ENCODE measurements around the gene SLC16A2.

SLC16A2 gene

DNA sequence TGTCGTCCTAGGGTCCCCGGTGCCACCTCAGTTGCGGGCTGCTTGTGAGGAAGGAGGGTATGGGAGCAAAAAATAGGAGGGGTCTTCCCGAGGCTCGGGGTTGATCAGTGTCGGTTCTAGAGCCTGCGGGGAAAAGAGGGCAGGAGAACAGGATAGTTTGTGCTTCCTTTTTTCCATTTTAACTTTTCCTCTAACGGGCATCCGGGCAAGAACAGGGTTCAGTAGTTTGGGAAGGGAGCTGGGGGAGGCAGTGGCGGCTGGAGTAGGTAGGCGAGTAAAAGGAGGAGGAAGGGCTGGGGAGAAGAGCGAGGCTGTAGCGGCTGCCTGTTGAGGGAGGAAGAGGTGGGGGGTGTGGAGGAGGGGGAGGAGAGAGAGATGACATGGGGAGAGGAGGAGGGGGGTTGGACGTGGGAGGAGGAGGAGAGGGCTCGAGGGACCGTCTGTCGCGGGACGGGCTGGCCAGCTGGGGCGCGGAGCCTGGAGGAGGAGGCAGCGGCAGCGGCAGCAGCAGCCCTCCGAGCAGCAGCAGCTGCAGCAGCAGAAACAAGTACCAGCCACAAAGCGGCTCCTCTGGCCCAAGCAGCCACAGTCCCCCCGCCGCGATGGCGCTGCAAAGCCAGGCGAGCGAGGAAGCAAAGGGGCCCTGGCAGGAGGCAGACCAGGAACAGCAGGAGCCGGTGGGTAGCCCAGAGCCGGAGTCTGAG lies at the start of gene SLC16A2:
Gene SLC16A2 (plus strand): TSS at position 458 of the 704 bp plus-strand sequence. CDS start 145 bp downstream, at position 603.
- no peaks in the 10 kb centered on the region for H3K27me3 ChIP-seq (ENCODE audit: control insufficient read depth, insufficient read depth, low read length)
- H3K4me3 ChIP-seq (ENCODE audit: low read length) = no peak within 1 kb of the TSS
- H3K4me1 ChIP-seq (ENCODE audit: control insufficient read depth, insufficient read depth, low read length) = no peaks in the 10 kb centered on the region
- H3K9me3 ChIP-seq (ENCODE audit: control insufficient read depth, low read length) = no peaks in the 10 kb centered on the region
- peak within 1 kb of the TSS; percentile 53 for H3K9ac ChIP-seq (ENCODE audit: low read length)
- H3K36me3 ChIP-seq (ENCODE audit: control insufficient read depth, insufficient read depth, low read length) = no peaks in the 10 kb centered on the region

DNA sequence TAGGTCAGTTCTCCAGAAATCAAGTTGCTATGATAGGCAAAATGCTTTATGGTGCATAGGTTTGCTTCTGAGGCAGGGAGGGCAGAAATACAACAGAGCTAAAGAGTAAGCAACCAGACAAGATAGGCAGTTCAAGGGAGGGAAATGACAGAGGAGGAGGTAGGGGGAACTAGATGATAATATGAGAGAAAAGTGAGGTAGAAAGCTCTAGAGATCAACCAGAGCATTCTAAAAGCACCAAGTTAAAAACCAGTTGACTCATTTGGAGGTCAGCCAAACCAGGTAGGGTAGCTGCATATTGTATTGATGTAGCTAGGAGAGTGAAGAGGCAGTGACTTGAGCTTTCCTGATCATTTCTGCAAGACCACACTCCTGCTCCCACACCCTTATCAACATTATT lies 49.0 kb upstream of the SLC16A2 start:
- H3K9ac ChIP-seq (ENCODE audit: low read length) = no peak overlapping the region

DNA sequence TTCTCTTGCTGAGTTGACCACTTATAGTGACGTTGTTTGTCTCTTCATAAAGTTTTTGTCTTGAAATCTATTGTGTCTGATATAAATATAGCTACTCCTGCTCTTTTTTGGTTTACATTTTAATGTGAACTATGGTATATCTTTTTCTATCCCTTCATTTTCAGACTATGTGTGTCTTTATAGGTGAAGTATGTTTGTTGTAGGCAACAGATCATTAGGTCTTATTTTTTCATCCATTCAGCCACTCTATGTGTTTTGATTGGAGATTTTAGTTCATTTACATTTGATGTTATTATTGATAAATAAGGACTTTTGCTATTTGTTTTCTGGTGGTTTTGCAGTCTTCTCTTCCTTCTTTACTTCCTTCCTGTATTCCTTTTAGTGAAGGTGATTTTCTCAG lies 44.0 kb upstream of the SLC16A2 start:
- H3K9me3 ChIP-seq (ENCODE audit: control insufficient read depth, low read length) = no peaks in the 10 kb centered on the region
- H3K27me3 ChIP-seq (ENCODE audit: control insufficient read depth, insufficient read depth, low read length) = no peaks in the 10 kb centered on the region
- no peaks in the 10 kb centered on the region for H3K36me3 ChIP-seq (ENCODE audit: control insufficient read depth, insufficient read depth, low read length)
- H3K4me1 ChIP-seq (ENCODE audit: control insufficient read depth, insufficient read depth, low read length) = no peaks in the 10 kb centered on the region
- no peak overlapping the region for H3K9ac ChIP-seq (ENCODE audit: low read length)
- no peak overlapping the region for H3K4me3 ChIP-seq (ENCODE audit: low read length)

More for the DNA sequence above, 49.0 kb upstream of the SLC16A2 start:
- Histone ChIP-seq H3K4me1 (ENCODE audit: control insufficient read depth, insufficient read depth, low read length) (no peaks in the 10 kb centered on the region), H3K9me3 (ENCODE audit: control insufficient read depth, low read length) (no peaks in the 10 kb centered on the region), H3K27me3 (ENCODE audit: control insufficient read depth, insufficient read depth, low read length) (no peaks in the 10 kb centered on the region), H3K36me3 (ENCODE audit: control insufficient read depth, insufficient read depth, low read length) (no peaks in the 10 kb centered on the region), H3K4me3 (ENCODE audit: low read length) (no peak overlapping the region)

DNA sequence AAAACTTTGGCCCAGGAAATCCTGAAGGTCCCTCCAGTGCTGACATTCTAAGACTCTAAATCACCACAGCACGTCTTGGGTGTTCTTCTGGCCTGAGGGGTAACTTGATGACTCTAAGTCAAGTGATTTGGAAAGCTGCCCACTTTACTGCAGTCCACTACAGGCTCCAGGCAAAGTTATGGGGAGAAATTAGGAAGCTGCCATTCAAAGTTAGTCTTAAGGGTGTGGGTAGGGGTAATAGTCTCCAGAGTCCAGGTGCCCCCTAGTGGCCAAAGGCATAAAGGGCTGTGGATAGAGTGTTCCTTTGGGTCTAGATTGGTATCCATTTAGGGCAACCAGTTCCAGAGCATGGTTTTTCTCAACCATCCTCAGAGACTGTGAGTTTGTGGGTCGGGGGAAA lies 38.7 kb upstream of the SLC16A2 start:
- Histone ChIP-seq H3K27me3 (ENCODE audit: control insufficient read depth, insufficient read depth, low read length) (no peaks in the 10 kb centered on the region), H3K9me3 (ENCODE audit: control insufficient read depth, low read length) (no peaks in the 10 kb centered on the region), H3K4me3 (ENCODE audit: low read length) (no peak overlapping the region), H3K36me3 (ENCODE audit: control insufficient read depth, insufficient read depth, low read length) (no peaks in the 10 kb centered on the region), H3K9ac (ENCODE audit: low read length) (no peak overlapping the region), H3K4me1 (ENCODE audit: control insufficient read depth, insufficient read depth, low read length) (no peaks in the 10 kb centered on the region)

DNA sequence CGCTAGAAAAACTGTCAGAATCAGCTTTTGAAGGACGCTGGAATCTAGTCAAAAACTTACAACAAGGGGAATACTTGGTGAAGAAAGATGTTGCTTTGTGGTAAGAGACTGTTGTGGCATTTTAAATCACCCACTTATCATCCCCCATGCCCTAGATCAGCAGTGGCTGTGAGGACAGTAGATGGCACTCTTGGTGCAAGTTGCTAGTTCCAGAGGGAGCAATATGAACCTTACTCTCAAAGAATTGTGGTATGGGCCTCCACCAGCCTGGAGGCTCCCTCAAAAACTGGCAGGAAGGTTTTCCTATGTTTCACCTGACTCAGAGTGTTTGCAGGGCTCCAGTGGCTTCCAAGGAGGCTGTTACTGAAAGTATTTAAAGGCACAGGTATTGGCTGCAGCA lies 37.7 kb upstream of the SLC16A2 start:
- Histone ChIP-seq H3K27me3 (ENCODE audit: control insufficient read depth, insufficient read depth, low read length) (no peaks in the 10 kb centered on the region), H3K9ac (ENCODE audit: low read length) (no peak overlapping the region), H3K36me3 (ENCODE audit: control insufficient read depth, insufficient read depth, low read length) (no peaks in the 10 kb centered on the region), H3K4me3 (ENCODE audit: low read length) (no peak overlapping the region), H3K9me3 (ENCODE audit: control insufficient read depth, low read length) (no peaks in the 10 kb centered on the region), H3K4me1 (ENCODE audit: control insufficient read depth, insufficient read depth, low read length) (no peaks in the 10 kb centered on the region)

DNA sequence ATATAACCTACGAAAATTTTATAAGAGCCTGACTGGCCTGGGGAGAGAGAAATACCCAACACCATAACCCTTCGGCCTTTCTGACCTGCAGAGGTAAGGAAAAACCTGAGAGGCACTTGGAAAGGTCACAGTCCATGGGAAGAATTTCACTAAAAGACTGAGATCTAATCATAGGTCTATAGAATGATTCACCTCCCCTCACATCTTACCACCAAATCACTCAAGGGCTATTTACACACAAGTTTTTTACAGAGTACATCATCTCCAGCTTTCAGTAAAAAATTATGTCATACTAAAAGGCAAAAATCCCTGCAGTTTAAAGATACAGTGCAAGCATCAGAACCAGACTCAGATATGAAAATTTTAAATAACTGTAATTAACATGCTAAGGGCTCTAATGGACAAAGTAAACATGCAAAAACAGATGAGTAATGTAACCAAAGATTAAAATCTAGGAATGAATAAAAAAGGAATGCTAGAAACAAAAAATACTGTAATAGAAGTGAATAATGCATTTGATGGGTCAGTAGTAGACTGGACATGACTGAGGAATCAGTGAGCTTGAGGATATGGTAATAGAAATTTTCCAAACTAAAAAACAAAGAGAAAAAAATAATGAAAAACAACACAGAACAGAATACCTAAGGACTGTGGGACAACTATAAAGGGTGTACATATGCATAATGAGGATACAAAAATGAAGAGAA lies 32.1 kb upstream of the SLC16A2 start:
- Histone ChIP-seq H3K4me3 (ENCODE audit: low read length) (no peak overlapping the region), H3K4me1 (ENCODE audit: control insufficient read depth, insufficient read depth, low read length) (no peaks in the 10 kb centered on the region), H3K27me3 (ENCODE audit: control insufficient read depth, insufficient read depth, low read length) (no peaks in the 10 kb centered on the region), H3K9ac (ENCODE audit: low read length) (no peak overlapping the region), H3K9me3 (ENCODE audit: control insufficient read depth, low read length) (no peaks in the 10 kb centered on the region), H3K36me3 (ENCODE audit: control insufficient read depth, insufficient read depth, low read length) (no peaks in the 10 kb centered on the region)

DNA sequence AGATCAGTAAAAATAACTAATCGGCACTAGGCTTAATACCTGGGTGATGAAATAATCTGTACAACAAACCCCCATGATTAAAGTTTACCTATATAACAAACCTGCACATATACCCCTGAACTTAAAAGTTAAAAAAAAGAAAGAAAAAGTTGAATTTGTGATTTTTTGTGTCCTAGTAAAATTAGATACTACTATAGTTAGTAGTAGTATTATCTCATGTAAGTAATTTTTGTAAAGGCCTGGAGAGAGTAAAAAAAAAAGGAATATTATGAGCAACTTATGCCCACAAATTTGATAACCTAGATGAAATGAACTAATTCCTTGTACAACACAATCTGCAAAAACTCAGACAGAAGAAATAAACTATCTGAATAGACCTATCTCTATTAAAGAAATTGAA lies 25.7 kb upstream of the SLC16A2 start:
- no peaks in the 10 kb centered on the region for H3K27me3 ChIP-seq (ENCODE audit: control insufficient read depth, insufficient read depth, low read length)
- H3K4me3 ChIP-seq (ENCODE audit: low read length) = no peak overlapping the region
- H3K36me3 ChIP-seq (ENCODE audit: control insufficient read depth, insufficient read depth, low read length) = no peaks in the 10 kb centered on the region
- H3K9me3 ChIP-seq (ENCODE audit: control insufficient read depth, low read length) = no peaks in the 10 kb centered on the region
- H3K4me1 ChIP-seq (ENCODE audit: control insufficient read depth, insufficient read depth, low read length) = no peaks in the 10 kb centered on the region
- H3K9ac ChIP-seq (ENCODE audit: low read length) = no peak overlapping the region

DNA sequence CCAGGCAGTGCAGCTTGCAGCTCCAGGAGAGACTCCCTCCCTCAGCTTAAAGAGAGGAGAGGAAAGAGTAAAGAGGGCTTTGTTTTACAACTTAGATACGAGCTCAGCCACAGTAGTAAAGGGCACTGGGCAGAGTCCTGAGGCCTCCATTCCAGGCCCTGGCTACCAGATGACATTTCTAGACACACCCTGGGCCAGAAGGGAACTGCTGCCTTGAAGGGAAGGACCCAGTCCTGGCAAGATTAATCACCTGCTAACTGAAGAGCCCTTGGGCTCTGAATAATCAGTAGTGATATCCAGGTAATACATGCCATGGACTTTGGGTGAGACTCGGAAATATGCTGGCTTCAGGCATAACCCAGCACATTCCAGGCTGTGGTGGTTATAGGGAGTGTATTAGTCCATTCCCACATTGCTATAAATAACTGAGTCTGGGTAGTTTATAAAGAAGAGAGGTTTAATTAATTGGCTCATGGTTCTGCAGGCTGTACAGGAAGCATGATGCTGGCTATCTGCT lies 15.3 kb upstream of the SLC16A2 start:
- H3K9ac ChIP-seq (ENCODE audit: low read length) = no peak overlapping the region
- H3K4me3 ChIP-seq (ENCODE audit: low read length) = no peak overlapping the region
- no peaks in the 10 kb centered on the region for H3K36me3 ChIP-seq (ENCODE audit: control insufficient read depth, insufficient read depth, low read length)
- no peaks in the 10 kb centered on the region for H3K27me3 ChIP-seq (ENCODE audit: control insufficient read depth, insufficient read depth, low read length)
- H3K4me1 ChIP-seq (ENCODE audit: control insufficient read depth, insufficient read depth, low read length) = no peaks in the 10 kb centered on the region
- no peaks in the 10 kb centered on the region for H3K9me3 ChIP-seq (ENCODE audit: control insufficient read depth, low read length)

DNA sequence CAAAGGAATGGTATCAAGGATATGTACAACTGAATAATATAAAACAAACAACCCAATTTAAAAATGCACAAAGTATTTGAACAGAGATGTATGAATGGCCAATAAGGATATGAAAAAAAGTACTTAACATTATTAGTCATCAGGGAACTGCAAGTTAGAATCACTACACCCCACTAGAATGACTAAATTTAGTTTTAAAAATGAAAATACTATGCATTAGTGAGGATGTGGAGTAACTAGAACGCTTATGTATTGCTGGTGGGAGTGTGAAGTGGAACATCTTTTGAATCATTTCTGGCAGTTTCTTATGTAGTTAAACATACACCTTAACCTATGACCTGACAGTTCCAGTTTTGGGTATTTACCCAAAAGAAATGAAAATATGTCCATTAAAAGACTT lies 13.0 kb upstream of the SLC16A2 start:
- Histone ChIP-seq H3K4me3 (ENCODE audit: low read length) (no peak overlapping the region), H3K9ac (ENCODE audit: low read length) (no peak overlapping the region), H3K4me1 (ENCODE audit: control insufficient read depth, insufficient read depth, low read length) (no peaks in the 10 kb centered on the region), H3K9me3 (ENCODE audit: control insufficient read depth, low read length) (no peaks in the 10 kb centered on the region), H3K27me3 (ENCODE audit: control insufficient read depth, insufficient read depth, low read length) (no peaks in the 10 kb centered on the region), H3K36me3 (ENCODE audit: control insufficient read depth, insufficient read depth, low read length) (no peaks in the 10 kb centered on the region)

DNA sequence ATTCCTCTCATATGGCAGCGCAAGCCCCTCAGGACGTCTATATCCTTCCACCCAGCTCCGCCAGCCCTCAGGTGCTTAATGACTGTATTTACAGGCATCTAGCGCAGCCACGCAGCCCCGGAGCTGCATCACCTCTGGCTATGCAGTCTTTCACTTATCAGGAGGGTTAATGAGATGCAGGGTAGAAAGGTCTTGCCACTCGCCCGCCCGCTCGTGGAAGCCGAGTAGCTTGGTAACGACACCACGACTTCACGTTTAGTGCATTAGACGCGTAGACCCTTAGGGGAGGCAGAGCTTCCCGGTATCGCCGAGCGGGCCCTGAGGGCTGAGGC lies 1.5 kb upstream of the SLC16A2 start:
- Histone ChIP-seq H3K4me3 (ENCODE audit: low read length) (no peak overlapping the region), H3K36me3 (ENCODE audit: control insufficient read depth, insufficient read depth, low read length) (no peaks in the 10 kb centered on the region), H3K9me3 (ENCODE audit: control insufficient read depth, low read length) (no peaks in the 10 kb centered on the region), H3K9ac (ENCODE audit: low read length) (peak overlapping the region; percentile 53), H3K4me1 (ENCODE audit: control insufficient read depth, insufficient read depth, low read length) (no peaks in the 10 kb centered on the region), H3K27me3 (ENCODE audit: control insufficient read depth, insufficient read depth, low read length) (no peaks in the 10 kb centered on the region)

DNA sequence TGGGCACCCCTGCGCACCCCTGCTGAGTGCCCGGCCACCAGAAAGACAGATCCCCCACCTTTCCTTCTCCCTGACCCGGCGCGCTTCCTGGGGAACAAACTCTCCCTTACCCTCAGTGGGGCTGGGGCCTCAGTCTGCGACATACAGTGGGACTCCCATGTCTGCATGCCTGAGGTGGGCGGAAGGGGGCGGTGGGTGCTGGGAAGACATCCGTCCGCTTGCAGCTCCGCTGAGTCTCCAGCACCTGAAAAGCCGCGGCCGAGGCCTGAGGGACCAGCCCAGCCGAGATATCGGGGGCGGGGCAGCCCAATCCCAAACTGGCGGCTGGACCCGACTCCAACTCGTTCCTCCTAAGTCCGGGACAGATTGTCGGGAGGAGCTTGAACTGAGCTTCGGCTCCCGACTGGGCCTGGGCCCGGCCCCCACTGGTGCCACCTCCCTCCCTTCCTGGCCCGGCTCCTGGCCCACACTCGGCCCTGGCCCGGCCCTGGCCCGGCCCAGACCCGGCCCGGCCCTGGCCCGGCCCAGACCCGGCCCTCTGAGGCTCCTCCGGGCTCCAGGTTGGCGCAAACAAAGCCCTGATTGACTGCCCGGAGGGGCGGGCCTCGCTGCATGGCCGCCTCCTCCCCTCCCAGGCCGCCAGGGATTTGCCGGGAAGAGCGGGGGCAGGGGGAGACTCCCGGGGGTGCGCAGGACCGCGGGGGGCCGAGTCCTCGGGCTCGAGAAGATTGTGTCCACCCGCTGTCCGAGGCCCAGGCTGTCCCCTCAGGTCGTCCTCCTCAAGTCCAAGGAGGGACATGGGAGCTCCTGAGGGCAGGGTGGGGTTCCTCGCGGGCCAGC lies 877 bp upstream of the SLC16A2 start:
- Histone ChIP-seq H3K9me3 (ENCODE audit: control insufficient read depth, low read length) (no peaks in the 10 kb centered on the region), H3K27me3 (ENCODE audit: control insufficient read depth, insufficient read depth, low read length) (no peaks in the 10 kb centered on the region), H3K4me1 (ENCODE audit: control insufficient read depth, insufficient read depth, low read length) (no peaks in the 10 kb centered on the region), H3K4me3 (ENCODE audit: low read length) (no peak overlapping the region), H3K9ac (ENCODE audit: low read length) (peak overlapping the region; percentile 53), H3K36me3 (ENCODE audit: control insufficient read depth, insufficient read depth, low read length) (no peaks in the 10 kb centered on the region)

Data from mucosa of stomach (tissue), 1 donor.